Measurements from ENCODE around the gene CEP135.

CEP135 gene

GRCh38 chr4:56080384-56080783 is 131.6 kb downstream of the CEP135 start:
- DNase-seq (ENCODE audit: low spot score), result no peak

GRCh38 chr4:56082829-56083228 is 134.1 kb downstream of the CEP135 start:
- no peak for DNase-seq (ENCODE audit: low spot score)

All from kidney capillary endothelial cell (primary cell).